GM23248 (cell line): ENCODE measurements around the gene GPR155.

Experiments used
- EZH2 ChIP-seq: fragments of 200-600 bp; sonication (generic); IDR thresholded peaks from 2 replicates; pipeline ENCODE4 v1.6.1; 2018; ENCODE audit warnings: antibody characterized with exemption, mild to moderate bottlenecking; ENCODE audit not compliant: insufficient read depth, poor library complexity, severe bottlenecking
- EZH2phosphoT487 ChIP-seq: fragments of 200-600 bp; sonication (generic); IDR thresholded peaks from 2 replicates; pipeline ENCODE4 v1.6.1; 2018; ENCODE audit warnings: antibody characterized with exemption, moderate library complexity, mild to moderate bottlenecking, low read depth; ENCODE audit not compliant: insufficient read depth

GRCh38 chr2:174395284-174395968 is 91.4 kb downstream of the GPR155 start, which contains the start of gene SCRN3:
- TF ChIP-seq EZH2phosphoT487 (no peak), EZH2 (no peak)
